WTC11 (cell line): Measurements from ENCODE around the gene ANXA2. TPM values are rescaled to one million over a fixed set of nuclear protein-coding genes. Genes with fewer than 3 reads are reported as not detected.
A peak's percentile ranks its signal among the peaks of the same experiment; 100 is the strongest.

Experiments used
- ATAC-seq: fragments of 200-7000 bp; cut with Tn5 transposase; 2 replicates; pipeline ENCODE4 v1.10.0; 2021; ENCODE audit warnings: mild to moderate bottlenecking, moderate library complexity
- CTCF ChIA-PET: fragments of 300-600 bp; sonication (Branson Sonifier 250); formaldehyde crosslinking; loops from one replicate; lab custom pipeline; 2021; ENCODE audit warnings: antibody characterized with exemption; lab: Charles Lee
- POLR2A ChIA-PET: fragments of 350-600 bp; sonication (Branson Sonifier 250); formaldehyde crosslinking; loops from one replicate; lab custom pipeline; 2021; ENCODE audit warnings: antibody characterized with exemption; lab: Charles Lee
- DNase-seq: peaks from one replicate; pipeline ENCODE4 v3.0.0; 2021; ENCODE audit warnings: low spot score
- H3K27ac Mint-ChIP-seq: 2 replicates; pipeline ENCODE4 v1.8.0; 2021; ENCODE audit warnings: mixed read lengths
- H3K27me3 Mint-ChIP-seq: 2 replicates; pipeline ENCODE4 v1.8.0; 2021; ENCODE audit warnings: low read depth, mild to moderate bottlenecking, moderate library complexity, mixed read lengths
- H3K36me3 Mint-ChIP-seq: 2 replicates; pipeline ENCODE4 v1.8.0; 2021; ENCODE audit warnings: mixed read lengths
- H3K4me1 Mint-ChIP-seq: 2 replicates; pipeline ENCODE4 v1.8.0; 2022; ENCODE audit warnings: mixed read lengths
- H3K4me3 Mint-ChIP-seq: 2 replicates; pipeline ENCODE4 v1.8.0; 2021; ENCODE audit warnings: mild to moderate bottlenecking, moderate library complexity, mixed read lengths
- H3K9me3 Mint-ChIP-seq: 2 replicates; pipeline ENCODE4 v1.8.0; 2021; ENCODE audit warnings: mixed read lengths
- CBFB ChIP-seq: sonication (generic); formaldehyde crosslinking; IDR thresholded peaks from 2 replicates; pipeline ENCODE4 v1.8.1; 2022; ENCODE audit warnings: mild to moderate bottlenecking, low read depth, missing genetic modification reagents
- EMX1 ChIP-seq: fragments of 250-450 bp; sonication (Bioruptor Pico); IDR thresholded peaks from 2 replicates; pipeline ENCODE4 v1.8.0; 2021; ENCODE audit warnings: mild to moderate bottlenecking
- ETV6 ChIP-seq: sonication (generic); formaldehyde crosslinking; IDR thresholded peaks from 2 replicates; pipeline ENCODE4 v1.8.1; 2022; ENCODE audit warnings: mild to moderate bottlenecking, missing genetic modification reagents
- FOXJ3 ChIP-seq: sonication (generic); formaldehyde crosslinking; IDR thresholded peaks from 2 replicates; pipeline ENCODE4 v1.9.0; 2021; ENCODE audit warnings: missing genetic modification reagents, mild to moderate bottlenecking, borderline replicate concordance
- GABPB1 ChIP-seq: sonication (generic); formaldehyde crosslinking; IDR thresholded peaks from 2 replicates; pipeline ENCODE4 v1.8.1; 2023; ENCODE audit warnings: mild to moderate bottlenecking, missing genetic modification reagents
- GTF2I ChIP-seq: fragments of 250-450 bp; sonication (Bioruptor Pico); conservative IDR thresholded peaks from 2 replicates; pipeline ENCODE4 v1.4.0; 2021; ENCODE audit warnings: mild to moderate bottlenecking
- NFYB ChIP-seq: sonication (generic); formaldehyde crosslinking; conservative IDR thresholded peaks from 2 replicates; pipeline ENCODE4 v1.8.0; 2022; ENCODE audit warnings: low read depth, missing genetic modification reagents
- NR2C2 ChIP-seq: sonication (generic); formaldehyde crosslinking; IDR thresholded peaks from 2 replicates; pipeline ENCODE4 v1.8.0; 2022; ENCODE audit warnings: mild to moderate bottlenecking, missing genetic modification reagents
- OVOL2 ChIP-seq: fragments of 250-450 bp; sonication (Bioruptor Pico); IDR thresholded peaks from 2 replicates; pipeline ENCODE4 v1.9.0; 2021; ENCODE audit warnings: mild to moderate bottlenecking, borderline replicate concordance
- RORB ChIP-seq: fragments of 250-450 bp; sonication (Bioruptor Pico); IDR thresholded peaks from 2 replicates; pipeline ENCODE4 v1.9.0; 2021; ENCODE audit warnings: mild to moderate bottlenecking
- SMAD3 ChIP-seq: sonication (generic); formaldehyde crosslinking; IDR thresholded peaks from 2 replicates; pipeline ENCODE4 v1.8.0; 2022; ENCODE audit warnings: missing genetic modification reagents, mild to moderate bottlenecking, borderline replicate concordance
- ZNF232 ChIP-seq: sonication (generic); formaldehyde crosslinking; IDR thresholded peaks from 2 replicates; pipeline ENCODE4 v1.8.0; 2022; ENCODE audit warnings: mild to moderate bottlenecking, missing genetic modification reagents
- ZNF263 ChIP-seq: sonication (generic); formaldehyde crosslinking; IDR thresholded peaks from 2 replicates; pipeline ENCODE4 v1.8.1; 2022; ENCODE audit warnings: low read depth, mild to moderate bottlenecking, moderate library complexity, missing genetic modification reagents
- ZNF396 ChIP-seq: fragments of 250-450 bp; sonication (Bioruptor Pico); IDR thresholded peaks from 2 replicates; pipeline ENCODE4 v1.8.0; 2021; ENCODE audit warnings: mild to moderate bottlenecking, moderate library complexity, borderline replicate concordance
- ZNF423 ChIP-seq: fragments of 250-450 bp; sonication (Bioruptor Pico); IDR thresholded peaks from 2 replicates; pipeline ENCODE4 v2.1.2; 2022; ENCODE audit warnings: mild to moderate bottlenecking, moderate library complexity
- total RNA-seq: library from RNA; stranded (reverse); gene quantifications from 3 replicates; pipeline ENCODE4 v1.2.3, GENCODE V29; 2021
- TF ChIP-seq, protein P1 (sequence below): sonication (generic); formaldehyde crosslinking; IDR thresholded peaks from 2 replicates; pipeline ENCODE4 v1.8.0; 2023; ENCODE audit warnings: missing genetic modification reagents
- TF ChIP-seq, protein P2 (sequence below): sonication (generic); formaldehyde crosslinking; IDR thresholded peaks from 2 replicates; pipeline ENCODE4 v1.8.0; 2022; ENCODE audit warnings: mild to moderate bottlenecking, missing genetic modification reagents
- TF ChIP-seq, protein P3 (sequence below): fragments of 250-450 bp; sonication (Bioruptor Pico); IDR thresholded peaks from 2 replicates; pipeline ENCODE4 v1.9.0; 2021; ENCODE audit warnings: mild to moderate bottlenecking
- TF ChIP-seq, protein P4 (sequence below): fragments of 250-450 bp; sonication (Bioruptor Pico); conservative IDR thresholded peaks from 2 replicates; pipeline ENCODE4 v1.9.0; 2021; ENCODE audit warnings: mild to moderate bottlenecking
- TF ChIP-seq, protein P5 (sequence below): sonication (generic); formaldehyde crosslinking; IDR thresholded peaks from 2 replicates; pipeline ENCODE4 v1.8.1; 2022; ENCODE audit warnings: missing genetic modification reagents, borderline replicate concordance
- TF ChIP-seq, protein P6 (sequence below): fragments of 250-450 bp; sonication (Bioruptor Pico); IDR thresholded peaks from 2 replicates; pipeline ENCODE4 v1.8.0; 2021; ENCODE audit warnings: mild to moderate bottlenecking
- TF ChIP-seq, protein P7 (sequence below): sonication (generic); formaldehyde crosslinking; conservative IDR thresholded peaks from 2 replicates; pipeline ENCODE4 v1.8.1; 2023; ENCODE audit warnings: mild to moderate bottlenecking, low read depth, missing genetic modification reagents, moderate library complexity
- TF ChIP-seq, protein P8 (sequence below): sonication (generic); formaldehyde crosslinking; IDR thresholded peaks from 2 replicates; pipeline ENCODE4 v1.8.0; 2022; ENCODE audit warnings: missing genetic modification reagents

ANXA2 gene
- total RNA-seq, 1 experiment from 2014 or later: 152 TPM

DNA sequence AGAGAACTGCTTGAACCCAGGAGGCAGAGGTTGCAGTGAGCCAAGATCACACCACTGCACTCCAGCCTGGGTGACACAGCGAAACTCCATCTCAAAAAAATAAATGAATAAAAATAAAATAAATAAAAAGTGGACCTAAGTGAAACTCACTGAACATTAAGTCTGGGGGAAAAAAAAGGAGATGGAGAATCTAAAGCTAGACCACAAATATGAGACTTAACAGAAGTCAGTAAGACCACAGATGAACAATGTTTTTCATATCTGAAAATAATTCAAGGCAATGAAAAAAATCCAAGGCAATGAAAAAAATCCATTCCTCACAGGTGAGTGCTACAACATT, 18.6 kb downstream of the ANXA2 start:
- Mint-ChIP-seq H3K4me1 (peaks cover 23% of the 10 kb centered on the region), H3K9me3 (no peaks in the 10 kb centered on the region), H3K27me3 (no peaks in the 10 kb centered on the region; the same call in 1 of the 2 replicates), H3K27ac (no peak overlapping the region)
- DNase-seq: no peak
- CTCF ChIA-PET: no interaction called here
- TF ChIP-seq, protein P1, sequence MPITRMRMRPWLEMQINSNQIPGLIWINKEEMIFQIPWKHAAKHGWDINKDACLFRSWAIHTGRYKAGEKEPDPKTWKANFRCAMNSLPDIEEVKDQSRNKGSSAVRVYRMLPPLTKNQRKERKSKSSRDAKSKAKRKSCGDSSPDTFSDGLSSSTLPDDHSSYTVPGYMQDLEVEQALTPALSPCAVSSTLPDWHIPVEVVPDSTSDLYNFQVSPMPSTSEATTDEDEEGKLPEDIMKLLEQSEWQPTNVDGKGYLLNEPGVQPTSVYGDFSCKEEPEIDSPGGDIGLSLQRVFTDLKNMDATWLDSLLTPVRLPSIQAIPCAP: no peak
- TF ChIP-seq, protein P2, sequence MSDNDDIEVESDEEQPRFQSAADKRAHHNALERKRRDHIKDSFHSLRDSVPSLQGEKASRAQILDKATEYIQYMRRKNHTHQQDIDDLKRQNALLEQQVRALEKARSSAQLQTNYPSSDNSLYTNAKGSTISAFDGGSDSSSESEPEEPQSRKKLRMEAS (CRISPR knock-in tag): no peak
- TF ChIP-seq, protein P3, sequence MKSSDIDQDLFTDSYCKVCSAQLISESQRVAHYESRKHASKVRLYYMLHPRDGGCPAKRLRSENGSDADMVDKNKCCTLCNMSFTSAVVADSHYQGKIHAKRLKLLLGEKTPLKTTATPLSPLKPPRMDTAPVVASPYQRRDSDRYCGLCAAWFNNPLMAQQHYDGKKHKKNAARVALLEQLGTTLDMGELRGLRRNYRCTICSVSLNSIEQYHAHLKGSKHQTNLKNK: no peak
- no peak for TF ChIP-seq SMAD3 (CRISPR knock-in tag)
- TF ChIP-seq OVOL2: no peak
- TF ChIP-seq ZNF232 (CRISPR knock-in tag): no peak
- TF ChIP-seq, protein P4, sequence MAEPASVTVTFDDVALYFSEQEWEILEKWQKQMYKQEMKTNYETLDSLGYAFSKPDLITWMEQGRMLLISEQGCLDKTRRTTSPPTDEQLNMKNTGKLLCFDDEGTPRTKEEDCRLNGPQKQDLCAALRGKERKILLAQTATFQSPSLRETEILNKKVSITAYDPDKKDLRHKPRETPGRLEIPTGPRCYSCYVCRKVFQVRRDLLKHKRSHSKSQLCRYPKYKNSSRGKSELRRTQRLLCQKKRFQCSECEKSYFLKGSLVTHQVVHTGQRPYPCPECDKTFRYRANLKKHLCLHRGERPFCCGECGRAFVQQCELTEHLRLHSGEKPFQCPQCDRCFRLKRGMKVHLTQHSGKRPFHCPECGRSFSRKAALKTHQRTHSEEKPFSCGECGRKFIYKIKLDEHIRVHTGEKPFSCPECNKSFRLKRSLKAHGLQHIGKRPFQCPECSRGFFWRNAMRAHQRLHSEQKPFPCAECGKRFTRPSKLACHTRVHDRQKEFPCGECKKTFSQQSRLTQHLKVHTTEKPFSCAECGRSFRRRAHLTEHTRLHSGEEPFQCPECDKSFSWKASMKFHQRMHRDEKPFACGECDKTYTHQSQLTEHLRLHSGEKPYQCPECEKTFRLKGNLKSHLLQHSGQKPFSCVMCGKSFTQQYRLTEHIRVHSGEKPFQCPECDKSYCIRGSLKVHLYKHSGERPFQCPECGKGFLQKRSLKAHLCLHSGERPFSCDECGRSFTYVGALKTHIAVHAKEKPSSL (CRISPR knock-in tag): no peak
- TF ChIP-seq, protein P5, sequence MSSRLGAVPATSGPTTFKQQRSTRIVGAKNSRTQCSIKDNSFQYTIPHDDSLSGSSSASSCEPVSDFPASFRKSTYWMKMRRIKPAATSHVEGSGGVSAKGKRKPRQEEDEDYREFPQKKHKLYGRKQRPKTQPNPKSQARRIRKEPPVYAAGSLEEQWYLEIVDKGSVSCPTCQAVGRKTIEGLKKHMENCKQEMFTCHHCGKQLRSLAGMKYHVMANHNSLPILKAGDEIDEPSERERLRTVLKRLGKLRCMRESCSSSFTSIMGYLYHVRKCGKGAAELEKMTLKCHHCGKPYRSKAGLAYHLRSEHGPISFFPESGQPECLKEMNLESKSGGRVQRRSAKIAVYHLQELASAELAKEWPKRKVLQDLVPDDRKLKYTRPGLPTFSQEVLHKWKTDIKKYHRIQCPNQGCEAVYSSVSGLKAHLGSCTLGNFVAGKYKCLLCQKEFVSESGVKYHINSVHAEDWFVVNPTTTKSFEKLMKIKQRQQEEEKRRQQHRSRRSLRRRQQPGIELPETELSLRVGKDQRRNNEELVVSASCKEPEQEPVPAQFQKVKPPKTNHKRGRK: no peak
- no peak for TF ChIP-seq EMX1
- TF ChIP-seq NR2C2 (CRISPR knock-in tag): no peak
- no peak for TF ChIP-seq ZNF263 (CRISPR knock-in tag)
- TF ChIP-seq ZNF396 (CRISPR knock-in tag): no peak
- no peak for TF ChIP-seq ZNF423
- TF ChIP-seq, protein P6, sequence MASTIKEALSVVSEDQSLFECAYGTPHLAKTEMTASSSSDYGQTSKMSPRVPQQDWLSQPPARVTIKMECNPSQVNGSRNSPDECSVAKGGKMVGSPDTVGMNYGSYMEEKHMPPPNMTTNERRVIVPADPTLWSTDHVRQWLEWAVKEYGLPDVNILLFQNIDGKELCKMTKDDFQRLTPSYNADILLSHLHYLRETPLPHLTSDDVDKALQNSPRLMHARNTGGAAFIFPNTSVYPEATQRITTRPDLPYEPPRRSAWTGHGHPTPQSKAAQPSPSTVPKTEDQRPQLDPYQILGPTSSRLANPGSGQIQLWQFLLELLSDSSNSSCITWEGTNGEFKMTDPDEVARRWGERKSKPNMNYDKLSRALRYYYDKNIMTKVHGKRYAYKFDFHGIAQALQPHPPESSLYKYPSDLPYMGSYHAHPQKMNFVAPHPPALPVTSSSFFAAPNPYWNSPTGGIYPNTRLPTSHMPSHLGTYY (CRISPR knock-in tag): no peak
- no peak for TF ChIP-seq NFYB (CRISPR knock-in tag)
- TF ChIP-seq CBFB: no peak
- TF ChIP-seq, all 79 proteins: peak for 0
- no peak for ATAC-seq
- POLR2A ChIA-PET: no interaction called here
- Mint-ChIP-seq H3K36me3 (peaks cover 7% of the 10 kb centered on the region; the same call in 1 of the 2 replicates), H3K4me3 (no peak overlapping the region)

DNA sequence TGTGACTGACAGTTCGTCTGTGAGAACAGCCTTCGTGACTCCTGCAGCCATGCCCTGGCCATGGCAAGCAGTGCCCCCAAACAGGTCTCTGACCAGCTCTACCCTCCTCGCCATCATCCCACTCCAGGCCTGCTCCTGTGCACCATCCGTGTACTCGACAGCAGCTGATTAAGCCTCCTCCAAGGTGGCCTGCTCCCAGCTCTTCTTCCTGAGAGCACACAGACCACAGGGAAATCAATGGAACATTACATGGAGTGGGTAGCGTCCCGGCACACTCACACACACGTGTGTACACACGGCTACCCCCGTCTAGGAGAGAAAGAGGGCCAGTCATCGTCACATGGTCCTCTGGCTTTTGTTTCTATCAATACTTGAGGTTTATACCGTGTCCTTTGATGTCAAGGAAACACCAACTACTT, 21.1 kb downstream of the ANXA2 start:
- 0 out of 2 replicates have a peak overlapping the region, but pooled peaks have one; percentile 30 for H3K27ac Mint-ChIP-seq
- POLR2A ChIA-PET: no interaction called here
- ATAC-seq (no peak), DNase-seq (no peak)
- H3K4me3 Mint-ChIP-seq: no peak overlapping the region
- CTCF ChIA-PET: interaction anchor here (1.3 kb wide), 1 partner anchor 17 kb away, joined by 6 read pairs; no protein-coding TSS in a partner anchor
- peaks cover 29% of the 10 kb centered on the region for H3K4me1 Mint-ChIP-seq
- peaks cover 4% of the 10 kb centered on the region for H3K27me3 Mint-ChIP-seq
- H3K36me3 Mint-ChIP-seq: peaks cover 2% of the 10 kb centered on the region; the same call in 1 of the 2 replicates
- no peaks in the 10 kb centered on the region for H3K9me3 Mint-ChIP-seq
- TF ChIP-seq RORB (CRISPR knock-in tag): no peak
- TF ChIP-seq GABPB1 (CRISPR knock-in tag): no peak
- TF ChIP-seq ETV6: no peak
- TF ChIP-seq, protein P7, sequence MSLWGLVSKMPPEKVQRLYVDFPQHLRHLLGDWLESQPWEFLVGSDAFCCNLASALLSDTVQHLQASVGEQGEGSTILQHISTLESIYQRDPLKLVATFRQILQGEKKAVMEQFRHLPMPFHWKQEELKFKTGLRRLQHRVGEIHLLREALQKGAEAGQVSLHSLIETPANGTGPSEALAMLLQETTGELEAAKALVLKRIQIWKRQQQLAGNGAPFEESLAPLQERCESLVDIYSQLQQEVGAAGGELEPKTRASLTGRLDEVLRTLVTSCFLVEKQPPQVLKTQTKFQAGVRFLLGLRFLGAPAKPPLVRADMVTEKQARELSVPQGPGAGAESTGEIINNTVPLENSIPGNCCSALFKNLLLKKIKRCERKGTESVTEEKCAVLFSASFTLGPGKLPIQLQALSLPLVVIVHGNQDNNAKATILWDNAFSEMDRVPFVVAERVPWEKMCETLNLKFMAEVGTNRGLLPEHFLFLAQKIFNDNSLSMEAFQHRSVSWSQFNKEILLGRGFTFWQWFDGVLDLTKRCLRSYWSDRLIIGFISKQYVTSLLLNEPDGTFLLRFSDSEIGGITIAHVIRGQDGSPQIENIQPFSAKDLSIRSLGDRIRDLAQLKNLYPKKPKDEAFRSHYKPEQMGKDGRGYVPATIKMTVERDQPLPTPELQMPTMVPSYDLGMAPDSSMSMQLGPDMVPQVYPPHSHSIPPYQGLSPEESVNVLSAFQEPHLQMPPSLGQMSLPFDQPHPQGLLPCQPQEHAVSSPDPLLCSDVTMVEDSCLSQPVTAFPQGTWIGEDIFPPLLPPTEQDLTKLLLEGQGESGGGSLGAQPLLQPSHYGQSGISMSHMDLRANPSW (CRISPR knock-in tag): no peak
- no peak for TF ChIP-seq FOXJ3 (CRISPR knock-in tag)
- TF ChIP-seq, protein P8, sequence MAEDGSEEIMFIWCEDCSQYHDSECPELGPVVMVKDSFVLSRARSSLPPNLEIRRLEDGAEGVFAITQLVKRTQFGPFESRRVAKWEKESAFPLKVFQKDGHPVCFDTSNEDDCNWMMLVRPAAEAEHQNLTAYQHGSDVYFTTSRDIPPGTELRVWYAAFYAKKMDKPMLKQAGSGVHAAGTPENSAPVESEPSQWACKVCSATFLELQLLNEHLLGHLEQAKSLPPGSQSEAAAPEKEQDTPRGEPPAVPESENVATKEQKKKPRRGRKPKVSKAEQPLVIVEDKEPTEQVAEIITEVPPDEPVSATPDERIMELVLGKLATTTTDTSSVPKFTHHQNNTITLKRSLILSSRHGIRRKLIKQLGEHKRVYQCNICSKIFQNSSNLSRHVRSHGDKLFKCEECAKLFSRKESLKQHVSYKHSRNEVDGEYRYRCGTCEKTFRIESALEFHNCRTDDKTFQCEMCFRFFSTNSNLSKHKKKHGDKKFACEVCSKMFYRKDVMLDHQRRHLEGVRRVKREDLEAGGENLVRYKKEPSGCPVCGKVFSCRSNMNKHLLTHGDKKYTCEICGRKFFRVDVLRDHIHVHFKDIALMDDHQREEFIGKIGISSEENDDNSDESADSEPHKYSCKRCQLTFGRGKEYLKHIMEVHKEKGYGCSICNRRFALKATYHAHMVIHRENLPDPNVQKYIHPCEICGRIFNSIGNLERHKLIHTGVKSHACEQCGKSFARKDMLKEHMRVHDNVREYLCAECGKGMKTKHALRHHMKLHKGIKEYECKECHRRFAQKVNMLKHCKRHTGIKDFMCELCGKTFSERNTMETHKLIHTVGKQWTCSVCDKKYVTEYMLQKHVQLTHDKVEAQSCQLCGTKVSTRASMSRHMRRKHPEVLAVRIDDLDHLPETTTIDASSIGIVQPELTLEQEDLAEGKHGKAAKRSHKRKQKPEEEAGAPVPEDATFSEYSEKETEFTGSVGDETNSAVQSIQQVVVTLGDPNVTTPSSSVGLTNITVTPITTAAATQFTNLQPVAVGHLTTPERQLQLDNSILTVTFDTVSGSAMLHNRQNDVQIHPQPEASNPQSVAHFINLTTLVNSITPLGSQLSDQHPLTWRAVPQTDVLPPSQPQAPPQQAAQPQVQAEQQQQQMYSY (CRISPR knock-in tag): no peak
- TF ChIP-seq GTF2I (CRISPR knock-in tag): no peak
- no peak for TF ChIP-seq NFYB (CRISPR knock-in tag)
